OCI-LY3 (cell line): ENCODE results near the gene SAMD10.

Experiments used
- CTCF ChIP-seq: fragments of 200-600, 300-600 bp; sonication (generic); IDR thresholded peaks from 2 replicates; pipeline ENCODE4 v1.5.1; 2014; ENCODE audit warnings: antibody characterized with exemption, low read length, low read depth
- EZH2phosphoT487 ChIP-seq: fragments of 200-600 bp; shearing (Covaris generic); IDR thresholded peaks from 2 replicates; pipeline ENCODE4 v1.6.1; 2018; ENCODE audit warnings: antibody characterized with exemption, mixed run types, low read depth

- TF ChIP-seq CTCF (no peak), EZH2phosphoT487 (no peak)
These were observed 21.0 kb downstream of the SAMD10 start for GRCh38 chr20:63958471-63958870.
